ENCODE data around the gene ZNHIT3.

DNA sequence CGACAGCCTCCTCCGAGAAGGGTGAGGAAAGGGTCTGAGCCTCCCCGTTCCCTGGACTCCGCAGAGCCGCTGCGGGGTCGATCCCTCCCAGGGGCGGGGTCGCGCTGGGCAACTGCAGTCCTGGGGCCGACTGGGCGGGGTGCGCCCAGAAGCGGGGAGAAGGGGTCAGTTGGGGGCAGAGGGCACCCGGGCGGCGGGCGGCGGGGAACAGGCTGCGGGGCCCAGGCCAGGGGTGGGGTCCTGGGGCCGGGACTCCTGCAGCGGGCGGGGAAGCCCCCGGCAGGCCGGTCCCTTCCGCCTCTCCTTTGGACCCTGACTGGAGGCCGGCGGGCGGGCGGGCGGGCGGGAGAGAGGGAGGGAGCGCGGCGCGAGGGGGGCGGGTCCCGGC is 58.6 kb downstream of the ZNHIT3 start:
- no peak for TF ChIP-seq EZH2 (IDR thresholded peaks at IDR 0.05; ENCODE audit: low read depth)
- TF ChIP-seq, protein P1, sequence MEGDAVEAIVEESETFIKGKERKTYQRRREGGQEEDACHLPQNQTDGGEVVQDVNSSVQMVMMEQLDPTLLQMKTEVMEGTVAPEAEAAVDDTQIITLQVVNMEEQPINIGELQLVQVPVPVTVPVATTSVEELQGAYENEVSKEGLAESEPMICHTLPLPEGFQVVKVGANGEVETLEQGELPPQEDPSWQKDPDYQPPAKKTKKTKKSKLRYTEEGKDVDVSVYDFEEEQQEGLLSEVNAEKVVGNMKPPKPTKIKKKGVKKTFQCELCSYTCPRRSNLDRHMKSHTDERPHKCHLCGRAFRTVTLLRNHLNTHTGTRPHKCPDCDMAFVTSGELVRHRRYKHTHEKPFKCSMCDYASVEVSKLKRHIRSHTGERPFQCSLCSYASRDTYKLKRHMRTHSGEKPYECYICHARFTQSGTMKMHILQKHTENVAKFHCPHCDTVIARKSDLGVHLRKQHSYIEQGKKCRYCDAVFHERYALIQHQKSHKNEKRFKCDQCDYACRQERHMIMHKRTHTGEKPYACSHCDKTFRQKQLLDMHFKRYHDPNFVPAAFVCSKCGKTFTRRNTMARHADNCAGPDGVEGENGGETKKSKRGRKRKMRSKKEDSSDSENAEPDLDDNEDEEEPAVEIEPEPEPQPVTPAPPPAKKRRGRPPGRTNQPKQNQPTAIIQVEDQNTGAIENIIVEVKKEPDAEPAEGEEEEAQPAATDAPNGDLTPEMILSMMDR (conservative IDR thresholded peaks at IDR 0.05) = no peak

Data from PC-9 (cell line).